Activated CD4-positive, alpha-beta T cell treated with anti-CD3 and anti-CD28 coated beads, Interleukin-2, Interleukin-4, amounts not matched to agents 100 ng/mL and 50 ng/mL, durations not matched to agents 16 hours and 8 hours (primary cell): ENCODE data around the gene MMRN2.
"Not testable (repeated sequence)": the region's sequence is repeated elsewhere in the genome, so short reads cannot be mapped to it uniquely, and the experiment has no call there.

Experiments
- DNase-seq: peaks from one replicate; pipeline ENCODE4 v3.0.0-alpha.2; 2020; ENCODE audit warnings: low spot score

Gene MMRN2

DNA sequence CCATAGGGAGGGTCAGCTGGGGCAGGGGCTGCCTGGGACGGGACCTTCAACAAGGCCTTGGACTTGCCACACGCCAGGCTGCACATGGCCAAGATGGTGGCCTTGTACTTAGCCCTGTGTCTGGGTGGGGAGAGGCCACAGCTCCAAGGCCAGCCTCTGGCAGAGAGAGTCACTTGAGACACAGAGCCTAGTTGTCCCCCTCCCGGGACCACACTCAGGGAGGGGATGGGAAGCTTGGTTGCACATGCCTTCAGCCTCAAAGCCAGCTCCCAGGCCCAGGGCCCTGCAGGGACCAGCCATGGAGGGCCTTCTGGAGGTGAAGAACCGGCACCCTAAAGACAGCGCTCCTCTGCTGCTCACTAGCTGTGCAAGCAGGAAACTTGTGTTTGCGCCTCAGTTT lies 16.7 kb downstream of the MMRN2 start:
- no peak for DNase-seq

GRCh38 chr10:86940076-86940475 lies 17.3 kb downstream of the MMRN2 start:
- DNase-seq = not testable (repeated sequence)

GRCh38 chr10:86938260-86938659 lies 19.2 kb downstream of the MMRN2 start:
- no peak for DNase-seq

- DNase-seq = no peak
These were observed 19.8 kb downstream of the MMRN2 start for GRCh38 chr10:86937502-86938154.

DNA sequence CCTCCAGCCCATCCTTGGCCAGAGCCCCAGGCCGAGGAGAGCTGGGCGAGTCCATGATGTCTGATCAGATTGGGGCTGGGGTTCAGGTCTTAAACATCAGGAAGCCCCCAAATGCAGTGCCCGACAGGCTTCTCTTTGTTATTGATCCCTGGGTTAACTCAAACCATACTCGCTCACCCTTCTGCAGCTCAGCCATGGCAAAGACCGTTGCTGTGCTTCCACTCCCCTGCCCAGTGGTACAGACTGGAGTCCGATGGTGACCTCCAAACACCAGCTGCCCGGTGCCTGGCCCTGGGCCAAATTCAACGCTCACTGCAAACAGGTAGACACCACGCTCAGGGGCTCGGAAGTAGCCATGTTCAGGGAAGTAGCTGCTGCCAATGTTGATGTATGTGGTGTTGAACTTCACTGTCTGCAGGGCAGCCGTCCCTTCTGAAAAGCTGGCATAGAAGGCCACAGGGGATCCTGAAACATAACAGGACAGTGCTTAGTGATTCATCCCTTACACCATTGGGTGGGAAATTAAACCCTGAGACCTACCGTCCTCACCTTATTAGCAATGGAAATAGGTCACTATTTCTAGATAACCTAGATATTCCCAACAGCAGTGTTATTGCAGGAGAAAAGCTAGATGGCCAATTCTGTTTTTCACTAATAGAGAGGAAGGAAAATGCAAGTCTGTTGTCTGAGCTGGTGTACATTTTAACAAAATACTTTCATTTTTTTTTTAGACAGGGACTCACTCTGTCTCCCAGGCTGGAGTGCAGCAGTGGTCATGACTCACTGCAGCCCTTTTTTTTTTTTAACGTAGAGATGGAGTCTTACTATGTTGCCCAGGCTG lies 20.5 kb downstream of the MMRN2 start:
- DNase-seq = no peak

DNA sequence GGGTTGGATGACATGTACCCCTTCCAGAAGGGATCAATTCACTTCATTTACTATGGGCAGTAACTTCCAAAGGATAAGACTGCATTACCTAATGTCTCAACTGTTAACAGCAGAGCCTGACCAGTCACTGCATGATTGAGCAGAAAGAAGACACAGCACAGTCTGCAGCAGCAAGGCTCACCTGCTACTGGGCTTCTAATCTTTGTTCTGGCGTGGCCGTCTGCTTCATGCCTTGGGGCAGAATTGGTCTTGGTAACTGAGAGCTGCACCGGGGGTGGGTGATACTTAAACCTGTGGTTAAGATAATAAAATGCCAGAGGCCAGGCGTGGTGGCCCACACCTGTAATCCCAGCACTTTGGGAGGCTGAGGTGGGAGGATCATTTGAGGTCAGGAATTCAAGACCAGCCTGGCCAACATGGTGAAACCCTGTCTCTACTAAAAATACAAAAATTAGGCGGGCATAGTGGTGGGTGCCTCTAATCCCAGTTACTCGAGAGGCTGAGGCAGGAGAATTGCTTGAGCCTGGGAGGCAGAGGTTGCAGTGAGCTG lies 23.2 kb downstream of the MMRN2 start:
- DNase-seq = not testable (repeated sequence)

DNA sequence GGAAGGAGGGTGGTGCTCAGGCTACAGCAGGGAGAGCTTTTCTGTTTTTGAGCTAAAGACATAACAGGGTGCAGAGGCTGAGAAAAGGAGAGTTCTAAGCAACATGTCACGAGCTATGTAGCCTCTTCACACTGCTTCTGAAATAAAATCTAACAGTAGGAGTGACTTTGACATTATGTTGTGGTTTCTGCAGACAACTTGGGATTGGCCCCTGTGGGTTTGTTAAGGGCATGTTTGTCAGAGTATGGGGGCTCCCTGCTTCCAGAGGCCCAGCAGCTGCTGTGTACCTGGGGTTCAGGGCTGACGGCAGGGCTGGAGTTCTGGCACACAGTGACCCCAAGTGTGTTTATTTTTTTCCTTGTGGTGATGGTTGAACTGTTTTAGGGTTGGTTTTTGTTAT lies 24.7 kb downstream of the MMRN2 start:
- no peak for DNase-seq

DNA sequence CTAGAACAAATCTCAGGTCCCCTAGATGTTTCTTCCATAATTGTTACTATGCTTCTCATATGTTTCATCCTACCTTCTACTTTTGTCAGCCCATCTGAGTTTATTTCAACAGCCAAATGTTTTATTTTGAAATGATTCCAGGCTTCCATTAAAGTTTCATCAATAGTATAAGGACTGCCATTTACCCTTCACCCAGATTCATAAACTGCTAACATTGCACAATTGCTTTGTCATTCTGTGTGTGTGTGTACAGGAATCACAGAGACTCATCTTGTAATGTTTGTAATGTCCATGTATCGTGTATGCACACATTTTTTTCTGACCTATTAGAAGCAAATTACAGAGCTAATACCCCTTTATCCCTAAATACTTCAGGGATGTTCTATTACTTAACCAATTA lies 25.5 kb downstream of the MMRN2 start:
- DNase-seq = no peak

DNA sequence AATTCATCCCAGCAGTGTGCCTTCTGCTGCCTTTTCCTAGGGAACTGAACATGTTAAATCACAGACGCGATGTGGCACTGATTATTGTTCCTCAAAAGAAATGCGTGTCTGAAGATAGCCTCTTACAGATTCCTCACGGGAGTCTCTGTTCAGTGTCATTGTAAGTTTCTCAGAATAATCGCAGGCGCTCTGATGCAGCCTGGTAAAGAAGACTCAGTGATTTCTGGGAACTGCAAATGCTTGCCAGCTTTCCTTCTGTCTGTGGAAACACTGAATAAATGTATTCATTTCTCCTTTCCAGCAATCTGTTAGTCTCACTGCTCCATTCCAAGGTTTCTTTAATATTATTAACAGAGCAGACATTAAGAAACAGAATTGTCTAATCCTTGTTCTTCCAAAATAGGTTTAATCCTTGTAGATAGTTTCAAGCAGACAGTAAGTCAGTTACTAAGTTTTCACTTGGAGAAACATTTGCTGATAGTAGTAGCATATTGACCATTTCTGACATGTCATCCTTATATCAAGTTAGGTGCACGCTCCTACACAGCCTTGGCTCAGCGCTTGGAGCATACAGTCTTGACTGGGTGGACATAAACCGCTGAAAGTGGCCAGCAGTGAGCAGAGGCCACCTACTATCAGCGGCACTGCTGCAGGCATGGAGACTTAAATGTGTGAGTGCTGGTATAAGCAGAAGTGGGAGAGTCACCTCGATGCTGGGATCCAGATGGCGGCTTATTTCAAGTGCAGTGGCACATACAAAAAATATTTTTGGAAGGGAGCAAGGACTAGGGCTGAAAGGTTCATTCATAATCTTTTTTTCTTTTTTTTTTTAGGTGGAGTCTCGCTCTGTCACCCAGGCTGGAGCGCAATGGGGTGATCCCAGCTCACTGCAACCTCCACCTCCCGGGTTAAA lies 27.7 kb downstream of the MMRN2 start:
- no peak for DNase-seq

GRCh38 chr10:86922553-86922961 lies 34.9 kb downstream of the MMRN2 start:
- DNase-seq = no peak

DNA sequence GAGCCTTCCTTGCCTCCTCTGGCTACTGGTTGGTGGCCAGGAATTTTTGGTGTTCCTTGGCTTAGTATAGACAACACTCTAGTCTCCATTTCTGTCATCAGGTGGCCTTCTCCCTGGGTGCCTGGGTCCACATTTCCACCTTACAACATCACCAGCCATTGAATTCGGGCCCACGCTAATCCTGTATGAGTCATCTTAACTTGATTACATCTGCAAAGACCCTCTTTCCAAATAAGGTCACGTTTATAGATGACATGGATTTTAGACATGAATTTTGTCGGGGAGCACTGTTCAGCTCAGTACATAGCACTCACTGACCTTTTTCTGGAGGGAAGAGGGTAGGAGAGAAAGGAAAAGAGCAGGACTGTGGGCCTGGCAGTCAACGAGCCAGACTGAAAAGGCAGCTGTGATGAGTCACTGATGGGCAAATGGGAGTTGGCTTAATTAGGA lies 39.4 kb downstream of the MMRN2 start:
- DNase-seq = no peak

- no peak for DNase-seq
These were observed 42.7 kb downstream of the MMRN2 start for GRCh38 chr10:86914734-86915133.

DNA sequence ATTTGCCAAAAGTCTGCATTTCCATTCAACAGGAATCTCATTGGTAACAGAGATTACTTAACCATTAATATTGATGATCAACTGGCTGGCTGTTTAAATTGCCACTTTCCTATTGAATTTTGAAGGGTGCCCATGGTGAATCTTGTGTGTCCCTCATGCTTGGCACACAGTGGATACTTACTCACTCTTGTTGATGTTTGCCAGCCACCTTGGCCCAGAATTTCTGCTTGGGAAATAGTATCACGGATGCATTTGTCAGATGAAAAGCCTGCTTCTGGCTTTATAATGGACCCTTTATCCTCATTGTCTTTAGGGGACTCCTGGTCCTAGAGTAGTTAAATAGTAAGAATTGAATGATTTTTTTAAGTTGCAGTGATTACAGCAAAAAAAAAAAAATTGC lies 52.0 kb downstream of the MMRN2 start:
- DNase-seq = no peak

DNA sequence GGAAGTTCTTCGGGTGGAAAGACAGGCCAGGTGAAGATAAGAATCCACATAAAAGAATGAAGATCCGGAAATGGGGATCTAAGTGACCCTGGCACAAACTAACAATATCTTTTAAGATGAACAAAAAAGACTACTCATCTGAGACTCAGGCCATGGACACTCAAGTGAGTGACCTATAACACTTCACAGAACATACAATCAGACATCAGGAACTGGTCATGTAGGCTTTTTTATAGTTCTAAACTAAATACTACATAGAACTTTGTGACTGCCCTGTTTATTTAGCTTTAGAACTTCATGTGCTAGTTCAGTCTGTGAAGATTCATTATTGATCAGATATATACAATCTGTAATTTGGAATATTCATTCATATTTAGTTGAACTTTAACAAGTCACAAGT lies 52.8 kb downstream of the MMRN2 start:
- DNase-seq = no peak

- DNase-seq = no peak
These were observed 56.5 kb downstream of the MMRN2 start for GRCh38 chr10:86900955-86901354.

DNA sequence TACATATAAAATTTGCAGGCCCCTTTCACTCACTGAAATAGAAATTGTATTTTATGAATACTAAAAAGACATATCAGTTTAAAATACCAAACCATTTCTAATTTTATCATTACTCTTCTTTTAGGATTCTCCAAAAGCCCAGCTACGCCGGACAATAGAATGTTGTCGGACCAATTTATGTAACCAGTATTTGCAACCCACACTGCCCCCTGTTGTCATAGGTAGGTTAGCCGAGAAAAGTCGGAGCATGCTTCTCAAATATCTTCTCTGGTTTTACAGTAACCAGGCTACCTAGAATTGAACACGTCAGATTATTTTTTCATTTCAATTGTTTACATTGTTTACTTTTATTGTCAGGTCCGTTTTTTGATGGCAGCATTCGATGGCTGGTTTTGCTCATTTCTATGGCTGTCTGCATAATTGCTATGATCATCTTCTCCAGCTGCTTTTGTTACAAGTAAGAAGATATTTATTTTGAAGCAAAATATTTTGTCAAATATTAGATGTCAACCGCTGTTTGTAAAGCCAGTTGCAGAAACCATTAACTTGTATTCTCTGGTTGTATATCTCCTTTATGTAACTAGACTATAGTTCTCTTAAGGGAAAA lies 57.6 kb downstream of the MMRN2 start:
- DNase-seq = peak; percentile 52

DNA sequence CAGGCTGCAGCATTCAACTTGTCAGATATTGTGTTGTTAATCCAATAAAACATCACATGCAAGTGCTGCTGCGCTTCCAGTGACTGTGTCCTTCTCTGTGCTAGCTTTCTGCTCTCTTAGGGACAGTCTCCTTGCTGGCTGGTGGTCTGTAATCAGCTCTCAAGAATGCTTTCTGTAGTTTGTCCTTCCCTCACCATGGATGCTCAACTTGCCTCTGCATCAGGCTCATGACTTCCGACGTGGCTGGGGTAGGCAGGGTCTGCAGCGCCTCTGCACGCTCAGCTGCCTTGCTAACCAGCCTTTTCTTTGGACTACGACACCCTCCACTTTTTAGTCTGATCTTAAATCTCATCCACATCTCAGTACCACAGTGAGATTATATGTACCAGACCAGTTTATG lies 58.3 kb downstream of the MMRN2 start:
- no peak for DNase-seq

DNA sequence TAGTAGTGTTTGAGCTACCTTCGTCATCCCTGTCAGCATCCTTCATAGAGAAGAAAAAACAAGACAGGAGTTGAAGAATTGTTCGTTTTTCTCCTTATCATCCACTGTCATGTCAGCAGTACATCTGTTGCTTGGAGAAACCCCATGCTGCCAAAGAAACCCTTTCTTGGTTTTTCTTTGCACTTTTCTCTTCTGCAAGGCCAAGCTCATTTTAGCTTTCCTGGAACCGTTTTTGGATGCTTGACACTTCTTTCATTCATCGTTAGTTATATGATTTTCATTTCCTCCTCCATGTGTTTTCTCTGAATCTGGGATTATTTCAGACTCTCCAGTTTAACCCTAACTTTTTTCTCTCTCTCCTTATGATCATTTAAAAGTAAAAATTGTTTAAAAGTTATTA lies 58.9 kb downstream of the MMRN2 start:
- DNase-seq = no peak

GRCh38 chr10:86889997-86890396 lies 67.4 kb downstream of the MMRN2 start:
- DNase-seq = no peak

DNA sequence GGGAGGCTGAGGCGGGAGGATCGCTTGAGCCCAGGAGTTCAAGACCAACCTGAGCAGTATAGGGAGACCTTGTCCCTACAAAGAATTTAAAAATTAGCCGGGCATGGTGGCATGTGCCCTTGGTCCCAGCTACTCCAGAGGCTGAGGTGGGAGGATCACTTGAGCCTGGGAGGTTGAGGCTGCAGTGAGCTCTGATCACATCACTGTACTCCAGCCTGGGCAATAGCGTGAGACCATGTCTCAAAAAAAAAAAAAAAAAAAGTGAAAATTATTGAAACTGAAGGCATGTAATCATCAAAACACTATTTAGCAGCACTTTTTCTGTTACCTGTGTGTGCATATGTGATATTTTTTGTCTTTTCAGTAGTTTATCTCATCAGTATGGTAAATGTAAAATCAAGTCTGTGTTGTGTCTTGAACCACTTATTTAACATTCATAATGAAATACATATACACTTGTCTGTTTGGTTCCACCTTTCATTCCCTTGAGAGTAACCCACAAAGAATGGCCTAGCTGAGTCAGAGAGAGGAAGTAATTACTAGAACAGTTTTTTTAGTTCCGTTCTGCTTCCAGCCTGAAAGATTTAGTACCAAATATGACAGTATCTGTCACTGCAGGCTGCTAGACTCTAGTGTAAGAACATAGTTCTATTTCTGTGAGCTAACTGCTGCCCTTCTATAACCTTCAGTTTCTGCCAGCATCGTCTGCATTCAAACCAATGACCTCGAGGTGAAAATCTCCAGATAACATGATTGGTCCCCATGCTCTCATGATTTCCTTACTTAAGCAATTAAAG lies 68.6 kb downstream of the MMRN2 start:
- peak; percentile 80 for DNase-seq
